ENCODE results near the gene ZNF580. TPM values are rescaled to one million over a fixed set of nuclear protein-coding genes. Genes with fewer than 3 reads are reported as not detected.

Gene ZNF580
- total and polyA plus RNA-seq, 2 of the 13 experiments (the other 11 are each of a cell fraction or from before 2014, with no cell fraction given) = 4.4 to 6.0 TPM

DNA sequence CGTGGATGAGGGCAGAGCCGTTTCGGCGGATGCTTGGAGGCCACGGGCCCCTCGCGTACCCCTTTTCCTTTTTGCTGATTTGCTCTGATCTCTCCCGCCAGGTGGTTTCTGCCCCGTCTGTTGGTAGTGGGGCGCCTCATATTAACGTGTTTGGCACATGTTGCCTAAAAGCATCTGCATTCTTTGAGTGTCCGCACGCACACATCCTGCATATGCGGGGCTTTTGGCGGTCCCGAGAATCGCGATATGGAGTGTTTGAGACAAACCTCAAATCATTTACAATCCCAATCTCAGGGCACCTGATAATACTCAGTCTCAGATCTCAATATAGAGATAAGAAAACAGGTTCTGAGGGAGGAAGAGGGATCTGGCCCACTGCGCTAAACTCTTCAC is 14.8 kb downstream of the ZNF580 start (continued):
- TF ChIP-seq MLLT10 (CRISPR knock-in tag; IDR thresholded peaks at IDR 0.05) (peak; percentile 78; the same call in 1 of the 2 replicates), ZSCAN29 (CRISPR knock-in tag; conservative IDR thresholded peaks at IDR 0.05) (no peak), SMAD3 (CRISPR knock-in tag; IDR thresholded peaks at IDR 0.05) (no peak), ARNT2 (CRISPR knock-in tag; IDR thresholded peaks at IDR 0.05; ENCODE audit: low read depth) (no peak), ZUFSP (CRISPR knock-in tag; IDR thresholded peaks at IDR 0.05; ENCODE audit: borderline replicate concordance) (no peak), ZNF75D (CRISPR knock-in tag; IDR thresholded peaks at IDR 0.05; ENCODE audit: borderline replicate concordance) (peak; percentile 24; the same call in 1 of the 2 replicates), KAT8 (CRISPR knock-in tag; IDR thresholded peaks at IDR 0.05) (peak; percentile 25; the same call in 1 of the 2 replicates), ASH2L (IDR thresholded peaks at IDR 0.05; ENCODE audit: insufficient read length, low read depth, low read length) (peak; percentile 58), SRY (CRISPR knock-in tag; IDR thresholded peaks at IDR 0.05) (no peak), PRMT3 (CRISPR knock-in tag; IDR thresholded peaks at IDR 0.05; ENCODE audit: borderline replicate concordance, low read depth) (no peak), ZNF17 (CRISPR knock-in tag; IDR thresholded peaks at IDR 0.05) (0 out of 2 replicates have a peak, but pooled peaks have one; percentile 25), U2AF1 (optimal IDR thresholded peaks at IDR 0.05; ENCODE audit: low read depth, low read length) (peak; percentile 0), DR1 (CRISPR knock-in tag; IDR thresholded peaks at IDR 0.05) (no peak), MATR3 (CRISPR knock-in tag; IDR thresholded peaks at IDR 0.05) (no peak), MAF1 (CRISPR knock-in tag; IDR thresholded peaks at IDR 0.05; ENCODE audit: borderline replicate concordance) (0 out of 2 replicates have a peak, but pooled peaks have one; percentile 12), SOX13 (IDR thresholded peaks at IDR 0.05) (no peak), SOX13 (CRISPR knock-in tag; conservative IDR thresholded peaks at IDR 0.05 in 1 of 2, IDR thresholded peaks at IDR 0.05 in 1 of 2) (no peak), TRIM24 (CRISPR knock-in tag; IDR thresholded peaks at IDR 0.05) (no peak), ZFP1 (CRISPR knock-in tag; IDR thresholded peaks at IDR 0.05) (0 out of 2 replicates have a peak, but pooled peaks have one; percentile 11)
- TF ChIP-seq, protein P1, sequence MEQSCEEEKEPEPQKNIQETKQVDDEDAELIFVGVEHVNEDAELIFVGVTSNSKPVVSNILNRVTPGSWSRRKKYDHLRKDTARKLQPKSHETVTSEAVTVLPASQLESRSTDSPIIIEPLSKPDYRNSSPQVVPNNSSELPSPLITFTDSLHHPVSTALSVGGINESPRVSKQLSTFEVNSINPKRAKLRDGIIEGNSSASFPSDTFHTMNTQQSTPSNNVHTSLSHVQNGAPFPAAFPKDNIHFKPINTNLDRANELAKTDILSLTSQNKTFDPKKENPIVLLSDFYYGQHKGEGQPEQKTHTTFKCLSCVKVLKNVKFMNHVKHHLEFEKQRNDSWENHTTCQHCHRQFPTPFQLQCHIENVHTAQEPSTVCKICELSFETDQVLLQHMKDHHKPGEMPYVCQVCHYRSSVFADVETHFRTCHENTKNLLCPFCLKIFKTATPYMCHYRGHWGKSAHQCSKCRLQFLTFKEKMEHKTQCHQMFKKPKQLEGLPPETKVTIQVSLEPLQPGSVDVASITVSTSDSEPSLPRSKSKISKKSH (CRISPR knock-in tag; IDR thresholded peaks at IDR 0.05; ENCODE audit: borderline replicate concordance) = no peak
- TF ChIP-seq, protein P2, sequence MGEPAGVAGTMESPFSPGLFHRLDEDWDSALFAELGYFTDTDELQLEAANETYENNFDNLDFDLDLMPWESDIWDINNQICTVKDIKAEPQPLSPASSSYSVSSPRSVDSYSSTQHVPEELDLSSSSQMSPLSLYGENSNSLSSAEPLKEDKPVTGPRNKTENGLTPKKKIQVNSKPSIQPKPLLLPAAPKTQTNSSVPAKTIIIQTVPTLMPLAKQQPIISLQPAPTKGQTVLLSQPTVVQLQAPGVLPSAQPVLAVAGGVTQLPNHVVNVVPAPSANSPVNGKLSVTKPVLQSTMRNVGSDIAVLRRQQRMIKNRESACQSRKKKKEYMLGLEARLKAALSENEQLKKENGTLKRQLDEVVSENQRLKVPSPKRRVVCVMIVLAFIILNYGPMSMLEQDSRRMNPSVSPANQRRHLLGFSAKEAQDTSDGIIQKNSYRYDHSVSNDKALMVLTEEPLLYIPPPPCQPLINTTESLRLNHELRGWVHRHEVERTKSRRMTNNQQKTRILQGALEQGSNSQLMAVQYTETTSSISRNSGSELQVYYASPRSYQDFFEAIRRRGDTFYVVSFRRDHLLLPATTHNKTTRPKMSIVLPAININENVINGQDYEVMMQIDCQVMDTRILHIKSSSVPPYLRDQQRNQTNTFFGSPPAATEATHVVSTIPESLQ (CRISPR knock-in tag; conservative IDR thresholded peaks at IDR 0.05) = no peak
- TF ChIP-seq, protein P3, sequence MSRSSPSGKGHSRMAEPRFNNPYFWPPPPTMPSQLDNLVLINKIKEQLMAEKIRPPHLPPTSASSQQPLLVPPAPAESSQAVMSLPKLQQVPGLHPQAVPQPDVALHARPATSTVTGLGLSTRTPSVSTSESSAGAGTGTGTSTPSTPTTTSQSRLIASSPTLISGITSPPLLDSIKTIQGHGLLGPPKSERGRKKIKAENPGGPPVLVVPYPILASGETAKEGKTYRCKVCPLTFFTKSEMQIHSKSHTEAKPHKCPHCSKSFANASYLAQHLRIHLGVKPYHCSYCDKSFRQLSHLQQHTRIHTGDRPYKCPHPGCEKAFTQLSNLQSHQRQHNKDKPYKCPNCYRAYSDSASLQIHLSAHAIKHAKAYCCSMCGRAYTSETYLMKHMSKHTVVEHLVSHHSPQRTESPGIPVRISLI (CRISPR knock-in tag; IDR thresholded peaks at IDR 0.05; ENCODE audit: borderline replicate concordance) = no peak
- TF ChIP-seq, protein P4, sequence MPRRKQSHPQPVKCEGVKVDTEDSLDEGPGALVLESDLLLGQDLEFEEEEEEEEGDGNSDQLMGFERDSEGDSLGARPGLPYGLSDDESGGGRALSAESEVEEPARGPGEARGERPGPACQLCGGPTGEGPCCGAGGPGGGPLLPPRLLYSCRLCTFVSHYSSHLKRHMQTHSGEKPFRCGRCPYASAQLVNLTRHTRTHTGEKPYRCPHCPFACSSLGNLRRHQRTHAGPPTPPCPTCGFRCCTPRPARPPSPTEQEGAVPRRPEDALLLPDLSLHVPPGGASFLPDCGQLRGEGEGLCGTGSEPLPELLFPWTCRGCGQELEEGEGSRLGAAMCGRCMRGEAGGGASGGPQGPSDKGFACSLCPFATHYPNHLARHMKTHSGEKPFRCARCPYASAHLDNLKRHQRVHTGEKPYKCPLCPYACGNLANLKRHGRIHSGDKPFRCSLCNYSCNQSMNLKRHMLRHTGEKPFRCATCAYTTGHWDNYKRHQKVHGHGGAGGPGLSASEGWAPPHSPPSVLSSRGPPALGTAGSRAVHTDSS (CRISPR knock-in tag; conservative IDR thresholded peaks at IDR 0.05) = no peak
